H9 (cell line): ENCODE data around the gene ZKSCAN5. TPM values are rescaled to one million over a fixed set of nuclear protein-coding genes. Genes with fewer than 3 reads are reported as not detected.

Experiments used
- DNase-seq: peaks from one replicate; pipeline ENCODE4 v3.0.0-alpha.2; 2017
- H2AFZ ChIP-seq: one replicate; pipeline ENCODE4 v1.6.1; 2013; ENCODE audit warnings: mild to moderate bottlenecking, low read length, control low read depth, moderate library complexity
- H2AK5ac ChIP-seq: 2 replicates; pipeline ENCODE4 v1.6.1; 2013; ENCODE audit warnings: low read length, control low read depth, mixed read lengths; ENCODE audit not compliant: insufficient read length
- H2BK120ac ChIP-seq: one replicate; pipeline ENCODE4 v1.6.1; 2013; ENCODE audit warnings: low read depth, mild to moderate bottlenecking, low read length, control low read depth, inconsistent platforms; ENCODE audit not compliant: poor library complexity, severe bottlenecking
- H2BK12ac ChIP-seq: 2 replicates; pipeline ENCODE4 v1.6.1; 2013; ENCODE audit warnings: low read length, control low read depth, mixed read lengths, low read depth; ENCODE audit not compliant: insufficient read length
- H2BK15ac ChIP-seq: 2 replicates; pipeline ENCODE4 v1.6.1; 2013; ENCODE audit warnings: low read depth, low read length, control low read depth
- H2BK20ac ChIP-seq: one replicate; pipeline ENCODE4 v1.6.1; 2013; ENCODE audit warnings: low read depth, mild to moderate bottlenecking, low read length, control low read depth, inconsistent platforms; ENCODE audit not compliant: poor library complexity, severe bottlenecking
- H2BK5ac ChIP-seq: 2 replicates; pipeline ENCODE4 v1.6.1; 2013; ENCODE audit warnings: low read length, control low read depth, mixed read lengths; ENCODE audit not compliant: insufficient read length
- H3K14ac ChIP-seq: 2 replicates; pipeline ENCODE4 v1.6.1; 2013; ENCODE audit warnings: low read length, control low read depth; ENCODE audit not compliant: insufficient read depth
- H3K18ac ChIP-seq: 2 replicates; pipeline ENCODE4 v1.6.1; 2013; ENCODE audit warnings: low read depth, mild to moderate bottlenecking, mixed read lengths, low read length, control low read depth; ENCODE audit not compliant: insufficient read length
- H3K23ac ChIP-seq: 2 replicates; pipeline ENCODE4 v1.6.1; 2013; ENCODE audit warnings: low read length, control low read depth, mixed read lengths, low read depth; ENCODE audit not compliant: insufficient read length
- H3K23me2 ChIP-seq: 2 replicates; pipeline ENCODE4 v1.6.1; 2013; ENCODE audit warnings: low read depth, mild to moderate bottlenecking, mixed read lengths, low read length, control low read depth; ENCODE audit not compliant: insufficient read length, poor library complexity, severe bottlenecking
- H3K27ac ChIP-seq: 2 replicates; pipeline ENCODE4 v1.5.1; 2013; ENCODE audit warnings: low read length, control low read depth, mixed read lengths, low read depth; ENCODE audit not compliant: insufficient read length
- H3K27me3 ChIP-seq: 2 replicates; pipeline ENCODE4 v1.6.1; 2013; ENCODE audit warnings: low read length, control low read depth, inconsistent platforms; ENCODE audit not compliant: insufficient read depth
- H3K4ac ChIP-seq: 2 replicates; pipeline ENCODE4 v1.6.1; 2013; ENCODE audit warnings: low read depth, mild to moderate bottlenecking, control low read depth, inconsistent platforms, low read length, moderate library complexity
- H3K4me1 ChIP-seq: 2 replicates; pipeline ENCODE4 v1.6.1; 2013; ENCODE audit warnings: low read length, control low read depth, inconsistent platforms; ENCODE audit not compliant: insufficient read depth
- H3K4me2 ChIP-seq: 2 replicates; pipeline ENCODE4 v1.6.1; 2013; ENCODE audit warnings: low read length, control low read depth, mixed read lengths; ENCODE audit not compliant: insufficient read length, insufficient read depth
- H3K56ac ChIP-seq: 2 replicates; pipeline ENCODE4 v1.6.1; 2013; ENCODE audit warnings: low read depth, mild to moderate bottlenecking, mixed read lengths, low read length, control low read depth; ENCODE audit not compliant: insufficient read length
- H3K79me1 ChIP-seq: 2 replicates; pipeline ENCODE4 v1.6.1; 2013; ENCODE audit warnings: low read depth, mild to moderate bottlenecking, moderate library complexity, low read length, control low read depth, inconsistent platforms; ENCODE audit not compliant: insufficient read depth, poor library complexity, severe bottlenecking
- H3K79me2 ChIP-seq: 2 replicates; pipeline ENCODE4 v1.6.1; 2013; ENCODE audit warnings: low read length, control low read depth, inconsistent platforms; ENCODE audit not compliant: insufficient read depth
- H3K9ac ChIP-seq: 2 replicates; pipeline ENCODE4 v1.6.1; 2013; ENCODE audit warnings: low read length, control low read depth, mixed read lengths; ENCODE audit not compliant: insufficient read length; ENCODE audit errors: extremely low read depth
- H3K9me3 ChIP-seq: one replicate; pipeline ENCODE4 v1.6.1; 2013; ENCODE audit warnings: low read depth, low read length, inconsistent platforms; ENCODE audit not compliant: control insufficient read depth
- H3T11ph ChIP-seq: one replicate; pipeline ENCODE4 v1.6.1; 2013; ENCODE audit warnings: mild to moderate bottlenecking, low read length, control low read depth, inconsistent platforms
- H4K20me1 ChIP-seq: one replicate; pipeline ENCODE4 v1.6.1; 2013; ENCODE audit not compliant: control insufficient read depth, insufficient read length, insufficient read depth
- H4K5ac ChIP-seq: 2 replicates; pipeline ENCODE4 v1.6.1; 2013; ENCODE audit warnings: low read depth, mild to moderate bottlenecking, mixed read lengths, low read length, control low read depth; ENCODE audit not compliant: insufficient read length
- H4K8ac ChIP-seq: replicated peaks from 2 replicates; pipeline ENCODE4 v1.6.1; 2013; ENCODE audit warnings: low read length, control low read depth, mixed read lengths, low read depth; ENCODE audit not compliant: insufficient read length
- H4K91ac ChIP-seq: 2 replicates; pipeline ENCODE4 v1.6.1; 2013; ENCODE audit warnings: low read depth, mild to moderate bottlenecking, moderate library complexity, mixed read lengths, low read length, control low read depth; ENCODE audit not compliant: insufficient read length
- H3K27ac Mint-ChIP-seq, 3 experiments: 2 replicates in 2 of 3; 3 replicates in 1 of 3; pipeline ENCODE4 v1.8.0; 2020 to 2021; ENCODE audit warnings: mixed read lengths in 3 of 3, mild to moderate bottlenecking in 1 of 3, moderate library complexity in 1 of 3
- H3K27me3 Mint-ChIP-seq: 2 replicates; pipeline ENCODE4 v1.8.0; 2021; ENCODE audit warnings: low read depth, mild to moderate bottlenecking, moderate library complexity, mixed read lengths
- H3K36me3 Mint-ChIP-seq, 3 experiments: 2 replicates in 2 of 3; 3 replicates in 1 of 3; pipeline ENCODE4 v1.8.0; 2020 to 2021; ENCODE audit warnings: low read depth in 3 of 3, mixed read lengths in 3 of 3; ENCODE audit not compliant: insufficient read depth in 1 of 3
- H3K4me1 Mint-ChIP-seq, 2 experiments: 2 replicates each; pipeline ENCODE4 v1.8.0; 2020; ENCODE audit warnings: mixed read lengths in 2 of 2
- H3K4me3 Mint-ChIP-seq, 2 experiments: 2 replicates in 1 of 2; 3 replicates in 1 of 2; pipeline ENCODE4 v1.8.0; 2020 to 2021; ENCODE audit warnings: mild to moderate bottlenecking in 2 of 2, mixed read lengths in 2 of 2, moderate library complexity in 1 of 2
- H3K9me3 Mint-ChIP-seq, 2 experiments: 2 replicates in 1 of 2; 3 replicates in 1 of 2; pipeline ENCODE4 v1.8.0; 2020; ENCODE audit warnings: mild to moderate bottlenecking in 2 of 2, mixed read lengths in 2 of 2, moderate library complexity in 1 of 2
- CTCF ChIP-seq: fragments of 200-600 bp; sonication (generic); conservative IDR thresholded peaks from 3 replicates; pipeline ENCODE4 v1.8.0; 2021; ENCODE audit warnings: antibody characterized with exemption, mild to moderate bottlenecking
- WGBS: extraction: QIAGEN DNeasy Blood & Tissue Kit; methylation state at CpG from one replicate; pipeline ENCODE4 v1.1.7; 2013; ENCODE audit warnings: missing lambda C conversion rate, low lambda C conversion rate, mixed read lengths; ENCODE audit not compliant: insufficient read length; ENCODE audit errors: extremely low coverage; 5-methylcytosine and 5-hydroxymethylcytosine counted together
- total RNA-seq: library from RNA; stranded (reverse); gene quantifications from 2 replicates; pipeline ENCODE4 v1.2.1, GENCODE V29; 2021

Gene ZKSCAN5
- total RNA-seq, 1 experiment from 2014 or later = 16.6 TPM

GRCh38 chr7:99561737-99562051 is 57.2 kb downstream of the ZKSCAN5 start:
- H4K8ac ChIP-seq = no peak overlapping the region
- peaks cover 3% of the 10 kb centered on the region for H3K79me1 ChIP-seq
- peaks cover 41 to 58% (median 56%) of the 10 kb centered on the region in 3 experiments for H3K36me3 Mint-ChIP-seq
- no peak overlapping the region for H2AFZ ChIP-seq
- H2BK20ac ChIP-seq = no peak overlapping the region
- DNase-seq = no peak
- H3T11ph ChIP-seq = no peak overlapping the region
- H3K4me1 ChIP-seq = no peaks in the 10 kb centered on the region
- no peaks in the 10 kb centered on the region for H3K23me2 ChIP-seq
- no peak overlapping the region for H3K18ac ChIP-seq
- H2BK5ac ChIP-seq = no peak overlapping the region
- peaks cover 5 to 6% of the 10 kb centered on the region in 2 experiments for H3K4me1 Mint-ChIP-seq
- no peak overlapping the region for H2BK120ac ChIP-seq
- H2AK5ac ChIP-seq = no peak overlapping the region
- H3K4ac ChIP-seq = no peak overlapping the region
- H3K4me3 Mint-ChIP-seq = no peak overlapping the region
- H3K23ac ChIP-seq = no peak overlapping the region
- WGBS = no CpG with 5 or more reads among the region's 2 CpGs
- H2BK15ac ChIP-seq = no peak overlapping the region
- H4K20me1 ChIP-seq = no peaks in the 10 kb centered on the region
- H4K91ac ChIP-seq = no peak overlapping the region
- H2BK12ac ChIP-seq = no peak overlapping the region
- H3K56ac ChIP-seq = no peak overlapping the region
- H3K27ac ChIP-seq = no peak overlapping the region
- H3K27ac Mint-ChIP-seq = no peak overlapping the region
- H3K27me3 ChIP-seq = no peaks in the 10 kb centered on the region
- TF ChIP-seq CTCF = no peak
- H4K5ac ChIP-seq = no peak overlapping the region
- no peaks in the 10 kb centered on the region for H3K9me3 Mint-ChIP-seq
- peaks cover 4% of the 10 kb centered on the region; the same call in 1 of the 2 replicates for H3K79me2 ChIP-seq
- H3K4me2 ChIP-seq = no peak overlapping the region
- H3K14ac ChIP-seq = no peak overlapping the region
- H3K9ac ChIP-seq = no peak overlapping the region
- no peaks in the 10 kb centered on the region for H3K27me3 Mint-ChIP-seq
- no peaks in the 10 kb centered on the region for H3K9me3 ChIP-seq
